Esophagus (tissue), 2 donors: ENCODE results near the gene ZBTB38. TPM values are rescaled to one million over a fixed set of nuclear protein-coding genes. Genes with fewer than 3 reads are reported as not detected.

ENCODE experiments used
- H3K27ac ChIP-seq, 2 donors: one replicate each; pipeline ENCODE4 v1.5.1; 2013; ENCODE audit warnings: low read depth in 2 of 2, mild to moderate bottlenecking in 2 of 2, inconsistent platforms in 1 of 2, low read length in 1 of 2, moderate library complexity in 1 of 2
- H3K27me3 ChIP-seq, 2 donors: one replicate each; pipeline ENCODE4 v1.6.1; 2013; ENCODE audit warnings: low read length in 2 of 2, control low read depth in 1 of 2, mild to moderate bottlenecking in 1 of 2; ENCODE audit not compliant: insufficient read depth in 2 of 2, control insufficient read depth in 1 of 2
- H3K36me3 ChIP-seq, 2 donors: one replicate each; pipeline ENCODE4 v1.6.1; 2013; ENCODE audit warnings: low read length in 1 of 2; ENCODE audit not compliant: control insufficient read depth in 2 of 2, insufficient read depth in 2 of 2
- H3K4me1 ChIP-seq, 2 donors: one replicate each; pipeline ENCODE4 v1.6.1; 2013; ENCODE audit warnings: low read length in 1 of 2; ENCODE audit not compliant: control insufficient read depth in 2 of 2, insufficient read depth in 2 of 2
- H3K4me3 ChIP-seq, 2 donors: one replicate each; pipeline ENCODE4 v1.5.1; 2013; ENCODE audit warnings: low read length in 2 of 2, mild to moderate bottlenecking in 2 of 2, low read depth in 1 of 2, moderate library complexity in 1 of 2
- H3K9me3 ChIP-seq, 2 donors: one replicate each; pipeline ENCODE4 v1.6.1; 2013; ENCODE audit warnings: mild to moderate bottlenecking in 2 of 2, low read depth in 1 of 2, low read length in 1 of 2, moderate library complexity in 1 of 2; ENCODE audit not compliant: control insufficient read depth in 2 of 2, insufficient read depth in 1 of 2
- WGBS, 2 donors: extraction: QIAGEN DNeasy Blood & Tissue Kit; methylation state at CpG; one replicate each; pipeline ENCODE4 v1.1.7; 2013; 5-methylcytosine and 5-hydroxymethylcytosine counted together
- polyA plus RNA-seq, 2 donors: library from polyadenylated mRNA; stranded (reverse); fragments of 200-250 nt; gene quantifications; one replicate each; pipeline ENCODE4 v1.2.3, GENCODE V29; 2013
- donor health status: healthy with polysubstance abuse.
- donor health status: Bipolar disorder and iron deficiency.

ZBTB38 gene
- polyA plus RNA-seq, 2 donors: 3.4 to 5.9 TPM

DNA sequence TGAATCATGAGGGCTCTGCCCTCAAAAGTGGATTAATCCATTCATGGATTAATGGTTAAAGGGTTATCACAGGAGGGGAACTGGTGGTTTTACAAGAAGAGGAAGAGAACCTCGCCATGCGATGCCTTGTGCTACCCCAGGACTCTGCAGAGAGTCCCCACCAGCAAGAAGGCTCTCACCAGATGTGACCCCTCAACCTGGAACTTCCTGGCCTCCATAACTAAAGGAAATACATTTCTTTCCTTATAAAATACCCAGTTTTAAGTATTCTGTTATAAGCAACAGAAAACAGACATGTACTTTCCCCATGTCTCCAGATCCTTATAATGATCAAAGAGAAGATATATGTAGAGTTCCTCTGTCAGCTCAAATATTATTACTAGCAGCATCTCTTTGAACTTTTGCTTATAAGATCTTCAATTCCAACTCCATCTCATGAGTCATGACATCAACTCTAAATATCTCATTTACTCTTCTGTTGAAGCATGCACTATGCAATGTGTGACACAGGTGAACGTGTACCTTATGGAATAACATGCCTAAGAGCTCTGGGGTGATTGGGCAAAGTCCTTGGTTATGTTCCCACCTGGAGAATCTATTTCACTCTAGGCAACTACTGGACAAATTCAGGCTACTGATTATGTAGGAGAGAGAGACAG, 37.5 kb upstream of the ZBTB38 start:
- no peaks in the 10 kb centered on the region for H3K9me3 ChIP-seq
- H3K27ac ChIP-seq: no peak overlapping the region
- H3K4me3 ChIP-seq: no peak overlapping the region
- no peaks in the 10 kb centered on the region for H3K4me1 ChIP-seq
- no peaks in the 10 kb centered on the region for H3K36me3 ChIP-seq
- H3K27me3 ChIP-seq: no peaks in the 10 kb centered on the region
- WGBS, 2 donors: 85 to 87% methylated on average over 3 of the region's 3 CpGs

DNA sequence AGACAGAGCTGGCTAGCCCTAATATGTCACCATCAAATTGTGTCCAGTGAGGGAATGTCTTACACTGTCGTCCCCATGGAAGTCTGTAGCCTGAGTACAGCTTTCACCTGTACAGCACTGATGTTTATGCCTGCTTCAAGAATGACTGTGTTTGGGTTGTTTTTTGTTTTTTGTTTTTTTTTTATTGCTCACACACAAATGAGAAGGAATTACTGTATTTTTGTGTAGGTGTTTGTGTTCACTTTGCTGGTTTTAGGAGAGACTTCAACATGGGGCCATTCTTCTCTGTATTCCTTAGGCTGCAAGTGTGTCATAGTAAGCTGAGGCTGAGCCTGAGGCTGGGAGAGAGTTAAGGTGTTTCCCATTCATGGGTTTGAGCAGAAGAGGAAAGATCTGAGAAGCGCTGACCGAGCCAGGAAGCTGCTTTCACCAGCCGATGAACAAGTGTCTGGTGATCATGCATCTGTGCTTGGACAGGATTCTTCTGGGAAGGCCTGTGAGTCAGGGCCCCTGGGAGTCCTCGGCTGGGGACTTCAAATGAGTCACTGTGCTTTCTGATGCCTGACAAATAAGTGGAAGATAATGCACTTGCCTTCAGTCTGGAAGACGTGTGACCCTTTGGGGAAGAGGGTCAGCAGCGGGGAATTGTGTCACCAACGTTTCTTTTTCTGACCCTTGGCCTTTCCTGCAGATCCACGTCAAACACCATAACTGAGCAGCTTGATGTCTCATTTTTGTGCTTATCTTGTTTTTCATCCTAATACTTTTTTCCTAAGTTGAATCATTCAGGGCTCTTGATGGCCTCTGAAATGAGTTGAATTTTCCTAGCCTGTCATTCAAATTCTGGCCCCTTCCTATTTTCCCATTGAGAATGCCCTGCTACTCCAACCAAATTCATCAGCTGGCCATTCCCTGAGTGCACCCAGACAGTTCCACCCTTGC, 36.7 kb upstream of the ZBTB38 start:
- no peaks in the 10 kb centered on the region for H3K27me3 ChIP-seq
- H3K27ac ChIP-seq: no peak overlapping the region
- WGBS, 2 donors: 63 to 66% methylated on average over 9 of the region's 9 CpGs
- H3K4me3 ChIP-seq: no peak overlapping the region
- H3K9me3 ChIP-seq: no peaks in the 10 kb centered on the region
- H3K4me1 ChIP-seq: no peaks in the 10 kb centered on the region
- H3K36me3 ChIP-seq: no peaks in the 10 kb centered on the region

DNA sequence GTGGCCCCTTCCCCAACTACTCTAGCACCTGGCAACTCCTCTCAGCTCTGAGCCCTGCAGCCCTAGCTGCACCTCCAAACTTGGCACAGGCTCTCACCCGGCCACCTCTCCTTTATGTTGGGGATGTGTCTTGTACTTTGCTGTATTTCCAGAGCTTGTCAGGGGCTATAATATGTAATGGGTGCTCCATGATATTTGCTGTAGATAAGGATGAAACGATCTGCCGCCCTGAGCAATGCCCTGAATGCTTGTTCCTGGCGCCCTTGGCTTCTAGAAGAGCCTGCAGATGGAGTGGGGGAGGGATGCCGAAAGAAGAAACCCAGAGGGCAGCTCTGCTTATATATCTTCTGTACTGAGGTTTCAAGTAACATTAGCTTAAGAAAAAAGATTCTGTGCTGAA, 35.9 kb upstream of the ZBTB38 start:
- no peak overlapping the region for H3K4me3 ChIP-seq
- no peaks in the 10 kb centered on the region for H3K4me1 ChIP-seq
- no peaks in the 10 kb centered on the region for H3K36me3 ChIP-seq
- H3K27ac ChIP-seq: no peak overlapping the region
- no peaks in the 10 kb centered on the region for H3K9me3 ChIP-seq
- H3K27me3 ChIP-seq: no peaks in the 10 kb centered on the region
- 84 to 92% methylated on average over 5 of the region's 5 CpGs for WGBS, 2 donors

DNA sequence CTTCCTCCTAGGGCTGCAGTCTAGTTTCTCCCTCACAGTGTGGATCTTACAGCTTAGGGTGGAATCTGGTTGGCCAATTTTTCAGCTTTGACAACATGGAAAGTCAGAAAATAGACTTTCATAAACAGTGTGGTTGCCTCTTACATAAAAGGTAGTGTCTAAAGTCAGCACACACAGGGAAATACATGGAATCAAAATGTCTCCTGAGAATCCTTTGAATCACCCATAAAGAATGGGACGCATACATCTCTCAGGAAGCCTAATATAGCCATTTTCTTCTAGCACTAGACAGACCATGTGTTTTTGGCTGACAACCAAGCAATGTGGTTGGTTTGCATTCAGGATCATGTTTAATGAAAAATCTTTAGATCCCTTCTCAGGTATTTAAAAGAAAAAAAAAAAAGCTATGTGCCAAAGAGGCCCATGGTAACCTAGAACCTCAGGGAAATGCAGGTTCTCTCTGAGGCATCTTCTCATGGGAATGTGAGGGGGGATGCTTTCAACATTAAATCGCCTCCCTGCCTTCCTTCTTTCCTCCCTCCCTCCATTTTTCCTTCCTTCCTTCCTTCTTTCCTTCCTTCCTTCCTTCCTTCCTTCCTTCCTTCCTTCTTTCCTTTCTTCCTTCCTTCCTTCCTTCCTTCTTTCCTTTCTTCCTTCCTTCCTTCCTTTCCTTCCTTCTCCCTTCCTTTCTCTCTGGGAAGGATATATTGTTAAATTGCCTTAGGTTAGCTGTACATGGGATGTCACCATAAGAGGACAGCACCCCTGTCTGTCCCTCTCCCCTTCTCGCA, 34.3 kb upstream of the ZBTB38 start:
- no peaks in the 10 kb centered on the region for H3K36me3 ChIP-seq
- no peaks in the 10 kb centered on the region for H3K4me1 ChIP-seq
- no peak overlapping the region for H3K4me3 ChIP-seq
- WGBS, 2 donors: 91 to 97% methylated on average over 3 of the region's 3 CpGs
- no peak overlapping the region for H3K27ac ChIP-seq
- no peaks in the 10 kb centered on the region for H3K9me3 ChIP-seq
- no peaks in the 10 kb centered on the region for H3K27me3 ChIP-seq

DNA sequence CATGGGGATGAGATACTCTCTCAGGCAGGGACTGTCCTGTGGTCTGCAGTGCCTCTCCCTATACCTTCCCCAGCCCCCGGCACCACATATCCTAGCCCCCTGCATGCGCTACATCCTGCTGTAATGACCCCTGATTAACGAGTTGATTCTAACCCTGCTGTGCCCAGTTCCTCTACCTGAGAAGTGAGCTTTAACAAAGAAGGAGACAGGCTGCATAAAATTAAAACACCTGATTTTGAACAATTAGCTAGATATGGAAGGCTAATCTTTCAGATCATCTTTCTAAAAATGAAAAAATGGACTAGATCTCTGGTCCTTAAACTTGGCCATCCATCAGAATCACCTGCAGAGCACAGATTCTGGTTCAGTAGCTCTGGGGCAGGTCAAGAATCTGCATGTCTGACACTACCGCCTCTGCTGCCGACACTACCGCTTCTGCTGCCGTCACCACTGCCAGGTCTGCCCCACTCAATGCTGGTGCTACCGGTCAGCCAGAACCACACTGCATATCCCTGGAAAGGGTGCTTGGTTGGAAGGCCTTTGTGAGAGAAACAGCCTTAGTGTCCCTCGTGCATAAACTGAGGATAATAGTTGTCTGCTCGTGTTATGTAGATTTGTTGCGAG, 33.6 kb upstream of the ZBTB38 start:
- Histone ChIP-seq H3K27me3 (no peaks in the 10 kb centered on the region), H3K4me3 (no peak overlapping the region), H3K27ac (no peak overlapping the region), H3K4me1 (no peaks in the 10 kb centered on the region), H3K9me3 (no peaks in the 10 kb centered on the region), H3K36me3 (no peaks in the 10 kb centered on the region)
- 93 to 94% methylated on average over 11 of the region's 11 CpGs for WGBS, 2 donors

DNA sequence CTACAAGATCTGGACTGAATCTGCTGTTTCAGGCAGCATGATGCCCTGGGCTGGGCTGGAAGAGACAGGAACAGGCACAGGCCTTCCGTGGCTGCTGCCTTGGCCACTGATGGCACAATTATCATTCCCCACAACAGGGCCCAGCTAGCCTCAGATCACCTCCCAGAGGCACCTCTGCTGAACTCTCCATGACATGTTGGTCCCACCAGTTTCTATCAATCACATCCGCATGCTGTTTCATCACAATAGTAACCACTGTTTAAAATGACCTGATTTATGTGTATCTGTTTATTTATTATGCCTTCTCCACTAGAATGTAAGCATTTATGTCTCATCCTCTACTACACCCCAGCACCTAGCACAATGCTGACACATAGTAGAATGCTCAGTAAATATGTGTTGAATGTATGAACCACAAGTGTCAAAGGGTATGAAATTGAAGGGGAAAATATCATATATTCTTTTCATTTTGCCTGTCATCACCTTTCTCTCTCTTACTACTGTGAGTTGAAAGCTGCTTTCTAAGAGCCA, 32.7 kb upstream of the ZBTB38 start:
- H3K27me3 ChIP-seq: no peaks in the 10 kb centered on the region
- H3K27ac ChIP-seq: no peak overlapping the region
- WGBS, 2 donors: 84 to 88% methylated on average over 2 of the region's 2 CpGs
- no peak overlapping the region for H3K4me3 ChIP-seq
- H3K4me1 ChIP-seq: no peaks in the 10 kb centered on the region
- no peaks in the 10 kb centered on the region for H3K9me3 ChIP-seq
- H3K36me3 ChIP-seq: no peaks in the 10 kb centered on the region

DNA sequence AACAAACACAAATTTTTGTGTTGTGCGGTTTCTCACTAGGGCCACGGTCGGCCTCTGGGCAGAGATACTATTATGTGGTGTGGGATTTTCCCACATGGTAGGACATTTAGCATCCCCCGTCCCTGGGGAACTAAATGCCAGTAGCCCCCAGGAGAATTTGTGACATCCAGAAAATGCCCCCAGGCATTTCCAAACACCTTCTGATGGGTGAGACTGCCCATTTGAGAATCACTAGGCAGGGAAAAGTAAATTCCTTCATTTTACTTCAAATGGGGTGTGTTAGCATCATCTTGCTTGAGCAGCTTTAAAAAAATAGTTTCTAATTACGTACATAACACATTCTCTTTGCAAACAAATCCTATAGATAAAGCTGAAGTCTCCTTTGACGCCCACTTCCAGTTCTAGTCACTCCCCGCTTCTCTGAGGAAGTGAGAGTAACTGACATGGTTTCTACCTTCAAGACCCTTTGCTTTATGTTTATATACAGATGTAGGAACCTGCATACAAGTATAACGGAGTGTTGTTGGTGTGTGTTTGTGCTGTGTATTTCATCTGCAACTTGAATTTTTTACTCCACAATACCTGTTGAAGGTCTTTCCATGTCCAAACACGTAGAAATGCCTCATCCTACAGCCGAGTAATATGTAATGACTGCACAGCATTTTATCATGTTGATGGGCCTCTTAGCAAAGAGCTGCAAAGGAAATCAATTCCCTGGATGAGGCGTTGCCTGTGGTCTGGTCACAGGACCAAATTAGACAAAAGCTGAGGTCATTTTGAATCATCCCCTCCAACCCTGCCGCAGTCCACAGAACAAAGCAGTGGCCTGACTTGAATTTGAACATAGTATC, 31.4 kb upstream of the ZBTB38 start:
- no peak overlapping the region for H3K27ac ChIP-seq
- H3K4me1 ChIP-seq: no peaks in the 10 kb centered on the region
- 73 to 77% methylated on average over 12 of the region's 12 CpGs for WGBS, 2 donors
- H3K36me3 ChIP-seq: no peaks in the 10 kb centered on the region
- no peak overlapping the region for H3K4me3 ChIP-seq
- no peaks in the 10 kb centered on the region for H3K9me3 ChIP-seq
- H3K27me3 ChIP-seq: peaks cover 0 to 3% of the 10 kb centered on the region in 2 donors

DNA sequence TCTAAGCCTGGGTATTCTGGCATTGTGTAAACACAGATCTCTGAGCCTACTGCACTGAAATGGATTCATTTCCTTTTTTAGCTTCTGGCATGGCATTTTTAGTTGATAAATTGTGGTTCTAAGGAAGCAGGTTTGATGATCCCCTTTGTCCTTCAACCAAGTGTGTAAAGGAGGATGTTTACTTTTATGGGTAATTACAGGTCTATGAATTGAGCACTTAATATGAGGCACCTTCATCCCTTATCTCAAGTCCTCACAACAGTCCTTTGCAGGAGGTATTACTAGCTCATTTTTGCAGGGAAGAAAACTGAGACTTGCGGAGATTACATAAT, 30.8 kb upstream of the ZBTB38 start:
- Histone ChIP-seq H3K9me3 (no peaks in the 10 kb centered on the region), H3K4me3 (no peak overlapping the region), H3K36me3 (no peaks in the 10 kb centered on the region), H3K27me3 (peaks cover 0 to 3% of the 10 kb centered on the region in 2 donors), H3K27ac (no peak overlapping the region), H3K4me1 (no peaks in the 10 kb centered on the region)
- 88 to 90% methylated on average over 1 of the region's 1 CpG for WGBS, 2 donors
